D721Med (cell line): ENCODE results near the gene POLQ.
"Not testable (repeated sequence)": the region's sequence is repeated elsewhere in the genome, so short reads cannot be mapped to it uniquely, and the experiment has no call there.

Source experiments
- DNase-seq: peaks from one replicate; pipeline ENCODE4 v3.0.0; 2011; ENCODE audit warnings: low spot score; ENCODE audit not compliant: insufficient read length
- FAIRE-seq: peaks from 2 replicates; lab custom pipeline; 2011; peaks lifted over from hg19 to GRCh38; lab: Jason Lieb, UNC
- TF ChIP-seq, protein P1 (sequence below): IDR thresholded peaks from 2 replicates; pipeline ENCODE4 v1.5.1; 2012; ENCODE audit warnings: mild to moderate bottlenecking, control low read depth; ENCODE audit not compliant: insufficient read depth; ENCODE audit errors: missing control alignments

POLQ gene

DNA sequence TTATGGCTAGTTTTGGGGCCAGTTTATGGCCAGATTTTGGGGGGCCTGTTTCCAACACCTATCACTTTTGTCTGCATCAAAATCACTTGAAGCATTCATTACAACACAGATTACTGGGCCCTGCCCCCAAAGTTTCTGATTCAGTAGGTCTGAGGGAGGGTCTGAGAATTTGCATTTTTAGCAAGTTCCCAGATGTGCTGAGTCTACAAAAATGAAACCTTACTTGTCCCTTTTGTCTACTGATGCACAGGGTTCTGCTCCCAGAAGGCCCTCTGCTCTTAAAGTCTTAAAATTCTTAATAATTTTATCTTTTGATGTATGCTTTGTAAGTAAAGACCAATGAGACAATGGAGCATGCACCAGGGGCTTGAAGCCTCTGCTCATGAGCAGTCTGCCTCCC, 146.0 kb downstream of the POLQ start:
- FAIRE-seq, result no peak
- TF ChIP-seq, protein P1, sequence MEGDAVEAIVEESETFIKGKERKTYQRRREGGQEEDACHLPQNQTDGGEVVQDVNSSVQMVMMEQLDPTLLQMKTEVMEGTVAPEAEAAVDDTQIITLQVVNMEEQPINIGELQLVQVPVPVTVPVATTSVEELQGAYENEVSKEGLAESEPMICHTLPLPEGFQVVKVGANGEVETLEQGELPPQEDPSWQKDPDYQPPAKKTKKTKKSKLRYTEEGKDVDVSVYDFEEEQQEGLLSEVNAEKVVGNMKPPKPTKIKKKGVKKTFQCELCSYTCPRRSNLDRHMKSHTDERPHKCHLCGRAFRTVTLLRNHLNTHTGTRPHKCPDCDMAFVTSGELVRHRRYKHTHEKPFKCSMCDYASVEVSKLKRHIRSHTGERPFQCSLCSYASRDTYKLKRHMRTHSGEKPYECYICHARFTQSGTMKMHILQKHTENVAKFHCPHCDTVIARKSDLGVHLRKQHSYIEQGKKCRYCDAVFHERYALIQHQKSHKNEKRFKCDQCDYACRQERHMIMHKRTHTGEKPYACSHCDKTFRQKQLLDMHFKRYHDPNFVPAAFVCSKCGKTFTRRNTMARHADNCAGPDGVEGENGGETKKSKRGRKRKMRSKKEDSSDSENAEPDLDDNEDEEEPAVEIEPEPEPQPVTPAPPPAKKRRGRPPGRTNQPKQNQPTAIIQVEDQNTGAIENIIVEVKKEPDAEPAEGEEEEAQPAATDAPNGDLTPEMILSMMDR, result no peak
- DNase-seq, result no peak

DNA sequence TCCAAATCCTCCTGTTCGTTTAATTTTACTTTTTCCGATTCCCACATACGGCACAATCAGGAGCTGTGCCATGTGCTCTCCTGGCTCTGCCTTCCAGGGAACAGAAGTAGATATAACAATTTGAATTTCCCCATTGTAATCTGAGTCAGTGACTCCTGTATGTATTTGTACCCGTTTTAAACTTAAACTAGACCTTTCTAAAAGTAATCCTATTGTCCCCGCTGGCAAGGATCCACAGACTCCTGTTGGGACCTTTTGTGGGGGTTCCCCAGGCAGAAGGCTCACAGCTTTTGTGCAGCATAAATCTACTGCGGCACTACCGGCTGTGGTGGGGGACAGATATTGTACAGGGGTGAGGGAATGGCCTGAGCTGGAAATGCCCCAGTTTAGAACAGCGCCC, 147.7 kb downstream of the POLQ start:
- DNase-seq, FAIRE-seq: not testable (repeated sequence)

DNA sequence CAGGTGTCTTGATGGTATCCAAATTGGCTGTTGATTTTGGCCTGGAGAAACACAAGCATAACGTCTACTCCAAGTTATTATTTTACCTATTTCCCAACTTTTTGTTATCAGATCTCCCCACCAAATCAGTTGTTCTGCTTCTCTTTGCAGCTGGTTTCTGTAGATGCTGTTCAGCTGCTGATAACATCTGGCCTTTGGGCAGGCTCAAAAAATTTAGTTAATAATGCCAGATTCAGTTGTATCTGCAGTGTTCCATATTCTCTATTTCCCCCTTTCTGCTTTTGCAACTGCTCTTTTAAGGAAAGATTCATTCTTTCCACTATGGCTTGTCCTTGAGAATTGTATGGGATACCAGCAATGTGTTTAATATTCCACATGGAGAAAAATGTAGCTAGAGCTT, 149.8 kb downstream of the POLQ start:
- not testable (repeated sequence) for DNase-seq, FAIRE-seq

DNA sequence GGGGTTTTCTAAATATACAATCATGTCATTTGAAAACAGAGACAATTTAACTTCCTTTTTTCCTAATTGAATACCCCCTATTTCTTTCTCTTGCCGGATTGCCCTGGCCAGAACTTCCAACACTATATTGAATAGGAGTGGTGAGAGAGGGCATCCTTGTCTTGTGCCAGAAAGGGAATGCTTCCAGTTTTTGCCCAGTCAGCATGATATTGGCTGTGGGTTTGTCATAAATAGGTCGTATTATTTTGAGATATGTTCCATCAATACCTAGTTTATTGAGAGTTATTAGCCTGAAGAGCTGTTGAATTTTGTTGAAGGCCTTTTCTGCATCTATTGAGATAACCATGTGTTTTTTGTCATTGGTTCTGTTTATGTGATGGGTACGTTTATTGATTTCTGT, 157.5 kb downstream of the POLQ start:
- DNase-seq, FAIRE-seq: not testable (repeated sequence)
